Measurements from ENCODE around the gene ADI1.

DNA sequence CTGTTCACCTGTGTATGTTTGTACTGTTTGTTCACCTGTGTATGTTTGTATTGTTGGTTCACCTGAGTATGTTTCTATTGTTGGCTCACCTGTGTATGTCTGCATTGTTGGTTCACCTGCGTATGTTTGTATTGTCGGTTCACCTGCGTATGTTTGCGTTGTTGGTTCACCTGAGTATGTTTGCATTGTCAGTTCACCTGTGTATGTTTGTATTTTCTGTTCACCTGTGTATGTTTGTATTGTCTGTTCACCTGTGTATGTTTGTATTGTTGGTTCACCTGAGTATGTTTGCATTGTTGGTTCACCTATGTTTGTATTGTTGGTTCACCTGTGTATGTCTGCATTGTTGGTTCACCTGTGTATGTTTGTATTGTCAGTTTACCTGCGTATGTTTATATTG is 14.6 kb downstream of the ADI1 start:
- no peak for TF ChIP-seq EZH2 (optimal IDR thresholded peaks at IDR 0.05; ENCODE audit: low read depth, low read length)
- TF ChIP-seq, protein P1, sequence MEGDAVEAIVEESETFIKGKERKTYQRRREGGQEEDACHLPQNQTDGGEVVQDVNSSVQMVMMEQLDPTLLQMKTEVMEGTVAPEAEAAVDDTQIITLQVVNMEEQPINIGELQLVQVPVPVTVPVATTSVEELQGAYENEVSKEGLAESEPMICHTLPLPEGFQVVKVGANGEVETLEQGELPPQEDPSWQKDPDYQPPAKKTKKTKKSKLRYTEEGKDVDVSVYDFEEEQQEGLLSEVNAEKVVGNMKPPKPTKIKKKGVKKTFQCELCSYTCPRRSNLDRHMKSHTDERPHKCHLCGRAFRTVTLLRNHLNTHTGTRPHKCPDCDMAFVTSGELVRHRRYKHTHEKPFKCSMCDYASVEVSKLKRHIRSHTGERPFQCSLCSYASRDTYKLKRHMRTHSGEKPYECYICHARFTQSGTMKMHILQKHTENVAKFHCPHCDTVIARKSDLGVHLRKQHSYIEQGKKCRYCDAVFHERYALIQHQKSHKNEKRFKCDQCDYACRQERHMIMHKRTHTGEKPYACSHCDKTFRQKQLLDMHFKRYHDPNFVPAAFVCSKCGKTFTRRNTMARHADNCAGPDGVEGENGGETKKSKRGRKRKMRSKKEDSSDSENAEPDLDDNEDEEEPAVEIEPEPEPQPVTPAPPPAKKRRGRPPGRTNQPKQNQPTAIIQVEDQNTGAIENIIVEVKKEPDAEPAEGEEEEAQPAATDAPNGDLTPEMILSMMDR (IDR thresholded peaks at IDR 0.05; ENCODE audit: low read length) = no peak

Data from MM.1S (cell line).